HCT116 (cell line): ENCODE measurements around the gene GSDMA. TPM values are rescaled to one million over a fixed set of nuclear protein-coding genes. Genes with fewer than 3 reads are reported as not detected.

Source experiments
- ATAC-seq: fragments of 200-7000 bp; cut with Tn5 transposase; 2 replicates; pipeline ENCODE4 v1.9.1; 2020; ENCODE audit warnings: mild to moderate bottlenecking, moderate library complexity
- BruUV-seq: library from RNA; stranded (reverse); fragments of 400-500 nt; replicated peaks from 2 replicates; lab custom pipeline; 2021; lab: Mats Ljungman, UMichigan
- CTCF ChIA-PET: fragments of 300-600 bp; sonication (Branson Sonifier 250); formaldehyde crosslinking; loops from one replicate; lab custom pipeline; 2021; ENCODE audit warnings: antibody characterized with exemption; lab: Charles Lee
- POLR2A ChIA-PET: fragments of 300-600, 350-600 bp; sonication (Branson Sonifier 250); formaldehyde crosslinking; loops from one replicate; lab custom pipeline; 2021; ENCODE audit warnings: antibody characterized with exemption; lab: Charles Lee
- RAD21 ChIA-PET, 2 experiments: fragments of 300-600 bp; sonication (Branson Sonifier 250); formaldehyde crosslinking; loops; one replicate each; lab custom pipeline; 2023; ENCODE audit warnings: low total read pairs in 2 of 2; ENCODE audit not compliant: uncharacterized antibody in 2 of 2, unreplicated experiment in 2 of 2, low non-redundant PET in 1 of 2; lab: Charles Lee
- DNase-seq: peaks from one replicate; pipeline ENCODE4 v3.0.0-alpha.2; 2010; ENCODE audit warnings: low read depth, low spot score
- H2AFZ ChIP-seq: fragments of 200-600 bp; shearing (Covaris generic), sonication (generic); 2 replicates; pipeline ENCODE4 v1.6.1; 2017; ENCODE audit warnings: low read depth, mixed run types, mixed read lengths, antibody characterized with exemption, low read length; ENCODE audit not compliant: poor library complexity, severe bottlenecking
- H3K27ac ChIP-seq: 2 replicates; pipeline ENCODE4 v1.5.1; 2012; ENCODE audit warnings: low read depth, low read length
- H3K27me3 ChIP-seq: fragments of 200-600 bp; sonication (generic); 2 replicates; pipeline ENCODE4 v1.6.1; 2016; ENCODE audit warnings: mixed run types, low read length, mixed read lengths; ENCODE audit not compliant: insufficient read depth
- H3K36me3 ChIP-seq, 2 experiments: fragments of 200-500 bp in 1 of 2; fragments of 200-600 bp in 1 of 2; sonication (Bioruptor generic) in 1 of 2; sonication (generic) in 1 of 2; 2 replicates each; pipeline versions ENCODE4 v1.5.1 to v1.6.1; 2014 to 2016; ENCODE audit warnings: low read length in 2 of 2, inconsistent platforms in 1 of 2, mixed read lengths in 1 of 2, mixed run types in 1 of 2; ENCODE audit not compliant: insufficient read depth in 2 of 2, control insufficient read depth in 1 of 2
- H3K4me1 ChIP-seq, 2 experiments: fragments of 200-600 bp in 1 of 2; sonication (generic) in 1 of 2; 2 replicates each; pipeline versions ENCODE4 v1.5.1 to v1.6.1; 2012 to 2017; ENCODE audit warnings: low read length in 2 of 2, inconsistent platforms in 1 of 2, mild to moderate bottlenecking in 1 of 2, mixed read lengths in 1 of 2, mixed run types in 1 of 2, moderate library complexity in 1 of 2; ENCODE audit not compliant: insufficient read depth in 2 of 2, control insufficient read depth in 1 of 2
- H3K4me2 ChIP-seq: fragments of 200-600 bp; sonication (generic); 2 replicates; pipeline ENCODE4 v1.6.1; 2017; ENCODE audit warnings: mixed run types, low read length, mixed read lengths
- H3K4me3 ChIP-seq, 2 experiments: fragments of 200-600 bp in 1 of 2; sonication (generic) in 1 of 2; replicated peaks in 1 of 2; 2 replicates each; pipeline ENCODE4 v1.5.1; 2011 to 2016; ENCODE audit warnings: low read length in 2 of 2, control low read depth in 1 of 2, low read depth in 1 of 2, mild to moderate bottlenecking in 1 of 2, mixed read lengths in 1 of 2, mixed run types in 1 of 2
- H3K79me2 ChIP-seq: fragments of 200-600 bp; sonication (generic); 2 replicates; pipeline ENCODE4 v1.6.1; 2017; ENCODE audit warnings: mild to moderate bottlenecking, mixed run types, low read length, moderate library complexity, mixed read lengths; ENCODE audit not compliant: insufficient read depth
- H3K9ac ChIP-seq: fragments of 200-600 bp; sonication (generic); 2 replicates; pipeline ENCODE4 v1.6.1; 2016; ENCODE audit warnings: low read length, mixed read lengths
- H3K9me2 ChIP-seq: fragments of 200-600 bp; sonication (generic), shearing (Covaris generic); 2 replicates; pipeline ENCODE4 v1.6.1; 2017; ENCODE audit warnings: mixed run types, mild to moderate bottlenecking, moderate library complexity; ENCODE audit not compliant: insufficient read depth
- H3K9me3 ChIP-seq, 2 experiments: fragments of 200-500 bp in 1 of 2; fragments of 200-600 bp in 1 of 2; sonication (Bioruptor generic) in 1 of 2; sonication (generic) in 1 of 2; 2 replicates each; pipeline ENCODE4 v1.6.1; 2014 to 2017; ENCODE audit warnings: low read length in 2 of 2, mixed read lengths in 2 of 2, inconsistent platforms in 1 of 2, low read depth in 1 of 2, mild to moderate bottlenecking in 1 of 2, mixed run types in 1 of 2, moderate library complexity in 1 of 2; ENCODE audit not compliant: control insufficient read depth in 1 of 2, insufficient read depth in 1 of 2
- H4K20me1 ChIP-seq: fragments of 200-600 bp; sonication (generic), shearing (Covaris generic); 2 replicates; pipeline ENCODE4 v1.6.1; 2017; ENCODE audit warnings: mixed run types, mild to moderate bottlenecking, moderate library complexity; ENCODE audit not compliant: insufficient read depth
- CBX3 ChIP-seq: IDR thresholded peaks from 2 replicates; pipeline ENCODE4 v1.6.1; 2012; ENCODE audit warnings: low read depth
- CEBPB ChIP-seq: IDR thresholded peaks from 2 replicates; pipeline ENCODE4 v1.6.1; 2012; ENCODE audit warnings: low read depth
- EGR1 ChIP-seq: IDR thresholded peaks from 2 replicates; pipeline ENCODE4 v1.6.1; 2012; ENCODE audit warnings: low read depth
- ELF1 ChIP-seq: IDR thresholded peaks from 2 replicates; pipeline ENCODE4 v1.6.1; 2012; ENCODE audit warnings: low read depth, borderline replicate concordance
- JUND ChIP-seq: IDR thresholded peaks from 2 replicates; pipeline ENCODE4 v1.6.1; 2012
- POLR2A ChIP-seq: IDR thresholded peaks from 2 replicates; pipeline ENCODE4 v1.7.0; 2011; ENCODE audit warnings: borderline replicate concordance; ENCODE audit not compliant: insufficient read depth, insufficient read length; ENCODE audit errors: extremely low read depth
- POLR2AphosphoS5 ChIP-seq: IDR thresholded peaks from 2 replicates; pipeline ENCODE4 v1.6.1; 2011; ENCODE audit warnings: mild to moderate bottlenecking, low read depth, low read length, moderate library complexity
- SIN3A ChIP-seq: IDR thresholded peaks from 2 replicates; pipeline ENCODE4 v1.6.1; 2012; ENCODE audit warnings: low read depth
- SP1 ChIP-seq: IDR thresholded peaks from 2 replicates; pipeline ENCODE4 v1.6.1; 2012; ENCODE audit warnings: low read depth
- SRF ChIP-seq: IDR thresholded peaks from 2 replicates; pipeline ENCODE4 v1.6.1; 2012; ENCODE audit warnings: low read depth
- YY1 ChIP-seq: IDR thresholded peaks from 2 replicates; pipeline ENCODE4 v1.6.1; 2011; ENCODE audit warnings: low read length, low read depth, moderate library complexity, mild to moderate bottlenecking; ENCODE audit not compliant: insufficient replicate concordance; ENCODE audit errors: extremely low read depth
- ZNF274 ChIP-seq: fragments of 200-500 bp; sonication (Bioruptor generic); IDR thresholded peaks from 2 replicates; pipeline ENCODE4 v1.6.1; 2014; ENCODE audit warnings: mild to moderate bottlenecking, low read depth, low read length, inconsistent platforms
- intact Hi-C: fragments of 100-400 bp; cut with micrococcal nuclease; formaldehyde crosslinking; loops from 2 replicates; pipeline ENCODE4 v1.10.0; 2022
- total RNA-seq: library from RNA; stranded (reverse); gene quantifications from one replicate; pipeline ENCODE4 v1.2.1, GENCODE V29; 2021; ENCODE audit not compliant: unreplicated experiment
- TF ChIP-seq, protein P1 (sequence below), 3 experiments: fragments of 200-600 bp in 1 of 3; sonication (generic) in 1 of 3; IDR thresholded peaks in 2 of 3; conservative IDR thresholded peaks in 1 of 3; 2 replicates each; pipeline ENCODE4 v1.5.1; 2012 to 2017; ENCODE audit warnings: low read depth in 2 of 3, low read length in 2 of 3, antibody characterized with exemption in 1 of 3, borderline replicate concordance in 1 of 3, control low read depth in 1 of 3, mild to moderate bottlenecking in 1 of 3, mixed read lengths in 1 of 3, mixed run types in 1 of 3, moderate library complexity in 1 of 3; ENCODE audit not compliant: insufficient read depth in 1 of 3
- TF ChIP-seq, protein P2 (sequence below): IDR thresholded peaks from 2 replicates; pipeline ENCODE4 v1.6.1; 2012; ENCODE audit warnings: low read depth
- TF ChIP-seq, protein P3 (sequence below): IDR thresholded peaks from 2 replicates; pipeline ENCODE4 v1.6.1; 2012
- TF ChIP-seq, protein P4 (sequence below): IDR thresholded peaks from 2 replicates; pipeline ENCODE4 v1.6.1; 2012

Gene GSDMA
- total RNA-seq, 1 experiment from 2014 or later = not detected

DNA sequence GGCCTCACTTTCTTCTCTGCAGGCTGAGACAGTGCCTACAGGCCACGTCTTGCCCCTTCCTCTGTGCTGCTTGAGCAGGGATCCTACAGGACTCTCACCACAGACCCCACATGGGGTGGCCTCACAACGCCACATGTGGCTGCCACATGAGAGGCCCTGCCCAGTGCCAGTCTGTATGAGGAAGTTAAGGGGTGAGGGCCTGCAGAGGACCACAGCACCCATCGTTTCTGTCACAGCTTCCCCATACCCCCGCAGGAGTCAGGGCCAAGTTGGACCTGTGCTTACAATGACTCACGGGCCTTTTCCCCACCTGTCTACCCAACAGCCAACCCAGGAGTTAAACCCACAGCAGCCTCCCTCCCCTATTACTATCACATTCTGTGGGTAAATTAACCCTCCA is 41.5 kb upstream of the GSDMA start:
- Histone ChIP-seq H3K27me3 (no peaks in the 10 kb centered on the region), H3K4me2 (no peak overlapping the region), H3K9me3 (no peaks in the 10 kb centered on the region), H3K36me3 (peaks cover 5 to 31% of the 10 kb centered on the region in 2 experiments; a peak in 2 of 4 replicates), H4K20me1 (no peaks in the 10 kb centered on the region), H3K4me1 (peaks cover 0 to 5% of the 10 kb centered on the region in 2 experiments; a peak in 2 of 4 replicates)
- no peak for ATAC-seq
- ChIA-PET RAD21 (no interaction called here), CTCF (no interaction called here), POLR2A (no interaction called here)
- no peak for TF ChIP-seq SP1
- no peak for TF ChIP-seq ZNF274
- TF ChIP-seq CEBPB = no peak
- TF ChIP-seq, protein P1, sequence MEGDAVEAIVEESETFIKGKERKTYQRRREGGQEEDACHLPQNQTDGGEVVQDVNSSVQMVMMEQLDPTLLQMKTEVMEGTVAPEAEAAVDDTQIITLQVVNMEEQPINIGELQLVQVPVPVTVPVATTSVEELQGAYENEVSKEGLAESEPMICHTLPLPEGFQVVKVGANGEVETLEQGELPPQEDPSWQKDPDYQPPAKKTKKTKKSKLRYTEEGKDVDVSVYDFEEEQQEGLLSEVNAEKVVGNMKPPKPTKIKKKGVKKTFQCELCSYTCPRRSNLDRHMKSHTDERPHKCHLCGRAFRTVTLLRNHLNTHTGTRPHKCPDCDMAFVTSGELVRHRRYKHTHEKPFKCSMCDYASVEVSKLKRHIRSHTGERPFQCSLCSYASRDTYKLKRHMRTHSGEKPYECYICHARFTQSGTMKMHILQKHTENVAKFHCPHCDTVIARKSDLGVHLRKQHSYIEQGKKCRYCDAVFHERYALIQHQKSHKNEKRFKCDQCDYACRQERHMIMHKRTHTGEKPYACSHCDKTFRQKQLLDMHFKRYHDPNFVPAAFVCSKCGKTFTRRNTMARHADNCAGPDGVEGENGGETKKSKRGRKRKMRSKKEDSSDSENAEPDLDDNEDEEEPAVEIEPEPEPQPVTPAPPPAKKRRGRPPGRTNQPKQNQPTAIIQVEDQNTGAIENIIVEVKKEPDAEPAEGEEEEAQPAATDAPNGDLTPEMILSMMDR (IDR thresholded peaks at IDR 0.05 in 2 of 3, conservative IDR thresholded peaks at IDR 0.05 in 1 of 3; ENCODE audit: borderline replicate concordance in 1 of 3, insufficient read depth in 1 of 3, low read depth in 2 of 3, low read length in 2 of 3) = no peak
- no peak for TF ChIP-seq JUND
- TF ChIP-seq POLR2AphosphoS5 = no peak
- TF ChIP-seq ELF1 = no peak
- no peak for TF ChIP-seq SIN3A
- no peak for TF ChIP-seq YY1
- no peak for TF ChIP-seq CBX3
- no peak for TF ChIP-seq SRF
- no peak for TF ChIP-seq POLR2A
- TF ChIP-seq, protein P2, sequence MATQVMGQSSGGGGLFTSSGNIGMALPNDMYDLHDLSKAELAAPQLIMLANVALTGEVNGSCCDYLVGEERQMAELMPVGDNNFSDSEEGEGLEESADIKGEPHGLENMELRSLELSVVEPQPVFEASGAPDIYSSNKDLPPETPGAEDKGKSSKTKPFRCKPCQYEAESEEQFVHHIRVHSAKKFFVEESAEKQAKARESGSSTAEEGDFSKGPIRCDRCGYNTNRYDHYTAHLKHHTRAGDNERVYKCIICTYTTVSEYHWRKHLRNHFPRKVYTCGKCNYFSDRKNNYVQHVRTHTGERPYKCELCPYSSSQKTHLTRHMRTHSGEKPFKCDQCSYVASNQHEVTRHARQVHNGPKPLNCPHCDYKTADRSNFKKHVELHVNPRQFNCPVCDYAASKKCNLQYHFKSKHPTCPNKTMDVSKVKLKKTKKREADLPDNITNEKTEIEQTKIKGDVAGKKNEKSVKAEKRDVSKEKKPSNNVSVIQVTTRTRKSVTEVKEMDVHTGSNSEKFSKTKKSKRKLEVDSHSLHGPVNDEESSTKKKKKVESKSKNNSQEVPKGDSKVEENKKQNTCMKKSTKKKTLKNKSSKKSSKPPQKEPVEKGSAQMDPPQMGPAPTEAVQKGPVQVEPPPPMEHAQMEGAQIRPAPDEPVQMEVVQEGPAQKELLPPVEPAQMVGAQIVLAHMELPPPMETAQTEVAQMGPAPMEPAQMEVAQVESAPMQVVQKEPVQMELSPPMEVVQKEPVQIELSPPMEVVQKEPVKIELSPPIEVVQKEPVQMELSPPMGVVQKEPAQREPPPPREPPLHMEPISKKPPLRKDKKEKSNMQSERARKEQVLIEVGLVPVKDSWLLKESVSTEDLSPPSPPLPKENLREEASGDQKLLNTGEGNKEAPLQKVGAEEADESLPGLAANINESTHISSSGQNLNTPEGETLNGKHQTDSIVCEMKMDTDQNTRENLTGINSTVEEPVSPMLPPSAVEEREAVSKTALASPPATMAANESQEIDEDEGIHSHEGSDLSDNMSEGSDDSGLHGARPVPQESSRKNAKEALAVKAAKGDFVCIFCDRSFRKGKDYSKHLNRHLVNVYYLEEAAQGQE = no peak
- TF ChIP-seq, protein P3, sequence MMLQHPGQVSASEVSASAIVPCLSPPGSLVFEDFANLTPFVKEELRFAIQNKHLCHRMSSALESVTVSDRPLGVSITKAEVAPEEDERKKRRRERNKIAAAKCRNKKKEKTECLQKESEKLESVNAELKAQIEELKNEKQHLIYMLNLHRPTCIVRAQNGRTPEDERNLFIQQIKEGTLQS = no peak
- TF ChIP-seq, protein P4, sequence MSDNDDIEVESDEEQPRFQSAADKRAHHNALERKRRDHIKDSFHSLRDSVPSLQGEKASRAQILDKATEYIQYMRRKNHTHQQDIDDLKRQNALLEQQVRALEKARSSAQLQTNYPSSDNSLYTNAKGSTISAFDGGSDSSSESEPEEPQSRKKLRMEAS = no peak
- no peak for TF ChIP-seq EGR1
- TF ChIP-seq, all 23 proteins: peak for 0
- Histone ChIP-seq H3K27ac (no peak overlapping the region), H3K79me2 (peaks cover 16% of the 10 kb centered on the region; the same call in 1 of the 2 replicates), H2AFZ (no peak overlapping the region), H3K9ac (no peak overlapping the region), H3K9me2 (no peaks in the 10 kb centered on the region), H3K4me3 (no peak overlapping the region)
- intact Hi-C loops = no loop called here
- BruUV-seq = TSS peak; percentile 58
- no peak for DNase-seq
